Adrenal gland (tissue), 5 donors: ENCODE measurements around the gene ABCC5.

Experiments
- POLR2A ChIP-seq, 2 donors: fragments of 450-650 bp; IDR thresholded peaks; one replicate each; pipeline ENCODE4 v1.6.1; 2017; ENCODE audit warnings: antibody characterized with exemption in 2 of 2, mild to moderate bottlenecking in 2 of 2, moderate library complexity in 1 of 2
- TF ChIP-seq, protein P1 (sequence below), 6 experiments: fragments of 450-650 bp in 4 of 6; fragments of 200-600 bp in 2 of 6; sonication (generic) in 1 of 6; IDR thresholded peaks; 1 replicate in 5 of 6; 2 replicates in 1 of 6; pipeline versions ENCODE4 v1.5.1 to v1.8.0; 2016 to 2021; ENCODE audit warnings: antibody characterized with exemption in 6 of 6, mild to moderate bottlenecking in 2 of 6, moderate library complexity in 1 of 6
- donor health status: DM: no; HTN: no; CAD: no.

GRCh38 chr3:183911763-183912506 lies 105.7 kb downstream of the ABCC5 start:
- no peak for TF ChIP-seq POLR2A (IDR thresholded peaks at IDR 0.05)
- TF ChIP-seq, protein P1, sequence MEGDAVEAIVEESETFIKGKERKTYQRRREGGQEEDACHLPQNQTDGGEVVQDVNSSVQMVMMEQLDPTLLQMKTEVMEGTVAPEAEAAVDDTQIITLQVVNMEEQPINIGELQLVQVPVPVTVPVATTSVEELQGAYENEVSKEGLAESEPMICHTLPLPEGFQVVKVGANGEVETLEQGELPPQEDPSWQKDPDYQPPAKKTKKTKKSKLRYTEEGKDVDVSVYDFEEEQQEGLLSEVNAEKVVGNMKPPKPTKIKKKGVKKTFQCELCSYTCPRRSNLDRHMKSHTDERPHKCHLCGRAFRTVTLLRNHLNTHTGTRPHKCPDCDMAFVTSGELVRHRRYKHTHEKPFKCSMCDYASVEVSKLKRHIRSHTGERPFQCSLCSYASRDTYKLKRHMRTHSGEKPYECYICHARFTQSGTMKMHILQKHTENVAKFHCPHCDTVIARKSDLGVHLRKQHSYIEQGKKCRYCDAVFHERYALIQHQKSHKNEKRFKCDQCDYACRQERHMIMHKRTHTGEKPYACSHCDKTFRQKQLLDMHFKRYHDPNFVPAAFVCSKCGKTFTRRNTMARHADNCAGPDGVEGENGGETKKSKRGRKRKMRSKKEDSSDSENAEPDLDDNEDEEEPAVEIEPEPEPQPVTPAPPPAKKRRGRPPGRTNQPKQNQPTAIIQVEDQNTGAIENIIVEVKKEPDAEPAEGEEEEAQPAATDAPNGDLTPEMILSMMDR (IDR thresholded peaks at IDR 0.05), result no peak
